ENCODE results near the gene SLC25A19. TPM values are rescaled to one million over a fixed set of nuclear protein-coding genes. Genes with fewer than 3 reads are reported as not detected.

Gene SLC25A19
- total and polyA plus RNA-seq, 2 of the 8 experiments (the other 6 are each of a cell fraction or from before 2014, with no cell fraction given) = 28.6 to 32.6 TPM

GRCh38 chr17:75313941-75314551 is 24.8 kb upstream of the SLC25A19 start:
- no peak overlapping the region for H3K18ac ChIP-seq (ENCODE audit: extremely low read depth, low read length)
- ChIA-PET POLR2A (ENCODE audit: partially characterized antibody) (interaction anchor here (0.9 to 1.1 kb wide), 2 partner anchors 22 to 81 kb away, joined by 3 to 4 read pairs; no protein-coding TSS in a partner anchor), CTCF (ENCODE audit: partially characterized antibody) (interaction anchor here (0.9 to 1.3 kb wide), 2 partner anchors 9 to 42 kb away, joined by 4 read pairs; no protein-coding TSS in a partner anchor)
- H3K4me1 ChIP-seq (replicated peaks in 1 of 4; ENCODE audit: control insufficient read depth in 3 of 4, insufficient read depth in 4 of 4, low read length in 3 of 4) = peaks cover 0 to 8% (median 2%) of the 10 kb centered on the region in 4 experiments; a peak in 2 of 7 replicates
- no peaks in the 10 kb centered on the region for H3K27me3 ChIP-seq (replicated peaks in 1 of 4; ENCODE audit: control insufficient read depth in 3 of 4, extremely low read depth in 1 of 4, insufficient read depth in 3 of 4, low read length in 3 of 4)
- no peak overlapping the region for H2AK5ac ChIP-seq (ENCODE audit: low read depth, low read length)
- H3K23me2 ChIP-seq (ENCODE audit: low read depth, low read length) = no peaks in the 10 kb centered on the region
- no peaks in the 10 kb centered on the region for H3K79me2 ChIP-seq (ENCODE audit: control insufficient read depth in 1 of 2, insufficient read depth in 2 of 2, low read length in 2 of 2)
- no peak overlapping the region for H2BK120ac ChIP-seq (replicated peaks; ENCODE audit: low read depth, low read length)
- H4K91ac ChIP-seq (replicated peaks; ENCODE audit: insufficient read length, low read length) = no peak overlapping the region
- peaks cover 3 to 6% of the 10 kb centered on the region in 2 experiments for H4K20me1 ChIP-seq (replicated peaks in 1 of 2; ENCODE audit: control insufficient read depth in 1 of 2, insufficient read depth in 2 of 2, low read length in 2 of 2)
- H2BK12ac ChIP-seq (ENCODE audit: low read depth, low read length) = no peak overlapping the region
- no peak overlapping the region for H3K9ac ChIP-seq (replicated peaks in 1 of 4; ENCODE audit: extremely low read depth in 1 of 4, low read depth in 3 of 4, low read length in 3 of 4)
- H3K27ac ChIP-seq (ENCODE audit: low read depth, low read length) = no peak overlapping the region
- H2BK20ac ChIP-seq (ENCODE audit: low read length) = no peak overlapping the region
- no peaks in the 10 kb centered on the region for H3K79me1 ChIP-seq (ENCODE audit: low read depth, low read length)
- H3K4ac ChIP-seq (replicated peaks; ENCODE audit: insufficient read length, low read depth, low read length) = no peak overlapping the region
- no peak overlapping the region for H3K4me2 ChIP-seq (ENCODE audit: insufficient read depth in 1 of 2, low read depth in 2 of 2, low read length in 2 of 2)
- H4K8ac ChIP-seq (ENCODE audit: extremely low read depth, insufficient read depth, low read length) = no peak overlapping the region
- H2BK15ac ChIP-seq (ENCODE audit: low read length) = no peak overlapping the region
- no peaks in the 10 kb centered on the region for H3K36me3 ChIP-seq (ENCODE audit: control insufficient read depth in 2 of 4, insufficient read depth in 4 of 4, low read length in 3 of 4)
- H3K4me3 ChIP-seq (ENCODE audit: extremely low read depth in 1 of 4, insufficient read depth in 2 of 4, low read depth in 3 of 4, low read length in 4 of 4) = no peak overlapping the region
- DNase-seq (ENCODE audit: low read depth in 1 of 2, low spot score in 2 of 2) = no peak
- no peak overlapping the region for H2AFZ ChIP-seq (ENCODE audit: low read length)
- peak overlapping the region; percentile 24; the same call in 1 of the 2 replicates for H2BK5ac ChIP-seq (ENCODE audit: low read depth, low read length)
- WGBS, 2 experiments (ENCODE audit: extremely low coverage in 1 of 2, insufficient coverage in 1 of 2, insufficient read length in 1 of 2, insufficient replicate concordance in 2 of 2, low coverage in 1 of 2, low lambda C conversion rate in 2 of 2, missing lambda C conversion rate in 1 of 2) = 87% methylated on average over 14 of the region's 14 CpGs; no CpG with 5 or more reads in 1 of the 2 experiments
- no peak overlapping the region for H3K23ac ChIP-seq (ENCODE audit: insufficient read length)
- no peak overlapping the region for H3K56ac ChIP-seq (replicated peaks; ENCODE audit: insufficient read length, low read depth, low read length)
- FAIRE-seq = no peak
- no peak overlapping the region for H3K14ac ChIP-seq (ENCODE audit: insufficient read length)
- H3K9me3 ChIP-seq (ENCODE audit: insufficient read depth in 2 of 2, low read depth in 1 of 2, low read length in 1 of 2) = no peaks in the 10 kb centered on the region
- no peak overlapping the region for H4K5ac ChIP-seq (ENCODE audit: insufficient read length, low read depth, low read length)
- TF ChIP-seq GABPA (IDR thresholded peaks at IDR 0.05; ENCODE audit: borderline replicate concordance, insufficient read depth, low read length) (no peak), BRCA1 (IDR thresholded peaks at IDR 0.05; ENCODE audit: low read depth, low read length) (no peak), MAFK (IDR thresholded peaks at IDR 0.05; ENCODE audit: low read depth, low read length) (no peak), BCL11A (IDR thresholded peaks at IDR 0.05; ENCODE audit: low read depth in 2 of 2, low read length in 2 of 2) (no peak), ASH2L (IDR thresholded peaks at IDR 0.05; ENCODE audit: low read length) (no peak), RFX5 (IDR thresholded peaks at IDR 0.05; ENCODE audit: borderline replicate concordance, low read depth, low read length) (no peak), SP2 (IDR thresholded peaks at IDR 0.05; ENCODE audit: low read length) (no peak), E2F6 (IDR thresholded peaks at IDR 0.05) (no peak), KDM5A (IDR thresholded peaks at IDR 0.05; ENCODE audit: low read length) (no peak), CREB1 (IDR thresholded peaks at IDR 0.05) (no peak), SP1 (IDR thresholded peaks at IDR 0.05; ENCODE audit: low read depth, low read length) (no peak), SAP30 (IDR thresholded peaks at IDR 0.05; ENCODE audit: insufficient read depth, insufficient replicate concordance, low read length) (no peak), RAD21 (IDR thresholded peaks at IDR 0.05 in 1 of 2, conservative IDR thresholded peaks at IDR 0.05 in 1 of 2; ENCODE audit: low read depth in 2 of 2, low read length in 2 of 2) (no peak)
